ENCODE data around the gene PCNX3. TPM values are rescaled to one million over a fixed set of nuclear protein-coding genes. Genes with fewer than 3 reads are reported as not detected.
A peak's percentile ranks its signal among the peaks of the same experiment; 100 is the strongest.

PCNX3 gene
- total RNA-seq, 1 donor from 2014 or later = 61.9 TPM

DNA sequence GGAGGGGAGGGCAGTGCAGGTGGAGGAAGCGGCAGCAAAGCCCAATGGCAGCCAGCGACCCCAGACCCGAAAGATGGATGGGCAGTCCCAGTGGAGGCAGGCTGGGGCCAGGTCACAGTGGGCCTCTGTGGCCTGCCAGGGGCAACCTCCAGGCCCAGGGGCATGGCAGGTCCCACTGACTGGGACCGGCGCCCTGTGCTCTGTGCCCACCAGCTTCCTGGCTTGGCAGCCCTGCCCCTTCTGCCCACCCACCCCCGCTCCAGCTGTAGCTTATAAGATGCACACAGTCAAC, 15.7 kb upstream of the PCNX3 start:
- Histone ChIP-seq H3K36me3 (ENCODE audit: control insufficient read depth, insufficient read depth, low read length) (peaks cover 4% of the 10 kb centered on the region), H3K27me3 (ENCODE audit: control insufficient read depth, insufficient read depth, low read length) (no peaks in the 10 kb centered on the region), H3K4me3 (ENCODE audit: low read depth, low read length) (no peak overlapping the region)
- TF ChIP-seq, protein P1, sequence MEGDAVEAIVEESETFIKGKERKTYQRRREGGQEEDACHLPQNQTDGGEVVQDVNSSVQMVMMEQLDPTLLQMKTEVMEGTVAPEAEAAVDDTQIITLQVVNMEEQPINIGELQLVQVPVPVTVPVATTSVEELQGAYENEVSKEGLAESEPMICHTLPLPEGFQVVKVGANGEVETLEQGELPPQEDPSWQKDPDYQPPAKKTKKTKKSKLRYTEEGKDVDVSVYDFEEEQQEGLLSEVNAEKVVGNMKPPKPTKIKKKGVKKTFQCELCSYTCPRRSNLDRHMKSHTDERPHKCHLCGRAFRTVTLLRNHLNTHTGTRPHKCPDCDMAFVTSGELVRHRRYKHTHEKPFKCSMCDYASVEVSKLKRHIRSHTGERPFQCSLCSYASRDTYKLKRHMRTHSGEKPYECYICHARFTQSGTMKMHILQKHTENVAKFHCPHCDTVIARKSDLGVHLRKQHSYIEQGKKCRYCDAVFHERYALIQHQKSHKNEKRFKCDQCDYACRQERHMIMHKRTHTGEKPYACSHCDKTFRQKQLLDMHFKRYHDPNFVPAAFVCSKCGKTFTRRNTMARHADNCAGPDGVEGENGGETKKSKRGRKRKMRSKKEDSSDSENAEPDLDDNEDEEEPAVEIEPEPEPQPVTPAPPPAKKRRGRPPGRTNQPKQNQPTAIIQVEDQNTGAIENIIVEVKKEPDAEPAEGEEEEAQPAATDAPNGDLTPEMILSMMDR (IDR thresholded peaks at IDR 0.05; ENCODE audit: insufficient read depth, low read length, poor library complexity, severe bottlenecking) = no peak
- DNase-seq (ENCODE audit: low read depth) = no peak

- DNase-seq (ENCODE audit: low read depth) = no peak
- Histone ChIP-seq H3K27me3 (ENCODE audit: control insufficient read depth, insufficient read depth, low read length) (no peaks in the 10 kb centered on the region), H3K4me3 (ENCODE audit: low read depth, low read length) (no peak overlapping the region), H3K36me3 (ENCODE audit: control insufficient read depth, insufficient read depth, low read length) (peaks cover 1% of the 10 kb centered on the region)
- TF ChIP-seq, protein P1 (IDR thresholded peaks at IDR 0.05; ENCODE audit: insufficient read depth, low read length, poor library complexity, severe bottlenecking) = no peak
Measured at GRCh38 chr11:65604258-65604657, 11.3 kb upstream of the PCNX3 start.

- peak; percentile 88 for DNase-seq (ENCODE audit: low read depth)
- Histone ChIP-seq H3K36me3 (ENCODE audit: control insufficient read depth, insufficient read depth, low read length) (peaks cover 1% of the 10 kb centered on the region), H3K4me3 (ENCODE audit: low read depth, low read length) (peak overlapping the region; percentile 25)
Measured at GRCh38 chr11:65606876-65607613, 8.5 kb upstream of the PCNX3 start.

GRCh38 chr11:65607614-65608426, 7.8 kb upstream of the PCNX3 start:
- peak overlapping the region; percentile 25 for H3K4me3 ChIP-seq (ENCODE audit: low read depth, low read length)
- peaks cover 1% of the 10 kb centered on the region for H3K36me3 ChIP-seq (ENCODE audit: control insufficient read depth, insufficient read depth, low read length)
- H3K27me3 ChIP-seq (ENCODE audit: control insufficient read depth, insufficient read depth, low read length) = no peaks in the 10 kb centered on the region
- DNase-seq (ENCODE audit: low read depth) = no peak
- TF ChIP-seq, protein P1 (IDR thresholded peaks at IDR 0.05; ENCODE audit: insufficient read depth, low read length, poor library complexity, severe bottlenecking) = no peak

More at GRCh38 chr11:65606876-65607613, 8.5 kb upstream of the PCNX3 start:
- TF ChIP-seq, protein P1 (IDR thresholded peaks at IDR 0.05; ENCODE audit: insufficient read depth, low read length, poor library complexity, severe bottlenecking) = no peak
- no peaks in the 10 kb centered on the region for H3K27me3 ChIP-seq (ENCODE audit: control insufficient read depth, insufficient read depth, low read length)

- TF ChIP-seq, protein P1 (IDR thresholded peaks at IDR 0.05; ENCODE audit: insufficient read depth, low read length, poor library complexity, severe bottlenecking) = no peak
- Histone ChIP-seq H3K36me3 (ENCODE audit: control insufficient read depth, insufficient read depth, low read length) (peaks cover 1% of the 10 kb centered on the region), H3K27me3 (ENCODE audit: control insufficient read depth, insufficient read depth, low read length) (no peaks in the 10 kb centered on the region), H3K4me3 (ENCODE audit: low read depth, low read length) (no peak overlapping the region)
- no peak for DNase-seq (ENCODE audit: low read depth)
Measured at GRCh38 chr11:65609229-65609628, 6.3 kb upstream of the PCNX3 start.

Data from kidney epithelial cell (primary cell).